ENCODE measurements around the gene MBTD1.

GRCh38 chr17:51270636-51271035, 10.8 kb upstream of the MBTD1 start:
- no peak for TF ChIP-seq CTCF (IDR thresholded peaks at IDR 0.05 in 8 of 11, conservative IDR thresholded peaks at IDR 0.05 in 3 of 11)
- TF ChIP-seq POLR2A (IDR thresholded peaks at IDR 0.05) = no peak
- TF ChIP-seq POLR2AphosphoS5 (IDR thresholded peaks at IDR 0.05) = no peak

All from spleen (tissue), 7 donors.